CD8-positive, alpha-beta memory T cell (primary cell): Measurements from ENCODE around the gene MYB. TPM values are rescaled to one million over a fixed set of nuclear protein-coding genes. Genes with fewer than 3 reads are reported as not detected.

Experiments used
- CTCF ChIA-PET: fragments of 350-600 bp; sonication (Branson Sonifier 250); formaldehyde crosslinking; loops from one replicate; lab custom pipeline; 2021; ENCODE audit warnings: antibody characterized with exemption; lab: Charles Lee
- POLR2A ChIA-PET: fragments of 350-600 bp; sonication (Branson Sonifier 250); formaldehyde crosslinking; loops from one replicate; lab custom pipeline; 2021; ENCODE audit warnings: antibody characterized with exemption; lab: Charles Lee
- DNase-seq, 5 donors: peaks; one replicate each; pipeline versions ENCODE4 v3.0.0 to v3.0.0-alpha.2; 2020 to 2022; ENCODE audit warnings: mixed read lengths in 1 of 5
- H3K27ac ChIP-seq: one replicate; pipeline ENCODE4 v1.7.0; 2013; ENCODE audit warnings: low read depth, mild to moderate bottlenecking, low read length, moderate library complexity
- H3K27me3 ChIP-seq: 2 replicates; pipeline ENCODE4 v1.7.0; 2013; ENCODE audit warnings: low read length, mild to moderate bottlenecking; ENCODE audit not compliant: insufficient read depth, poor library complexity, severe bottlenecking
- H3K36me3 ChIP-seq: 2 replicates; pipeline ENCODE4 v1.7.0; 2013; ENCODE audit warnings: mild to moderate bottlenecking, low read length, moderate library complexity; ENCODE audit not compliant: insufficient read depth
- H3K4me1 ChIP-seq: 2 replicates; pipeline ENCODE4 v1.7.0; 2013; ENCODE audit warnings: mild to moderate bottlenecking, low read length, moderate library complexity; ENCODE audit not compliant: insufficient read depth
- H3K4me3 ChIP-seq: 2 replicates; pipeline ENCODE4 v1.7.0; 2013; ENCODE audit warnings: mild to moderate bottlenecking, low read length
- H3K9me3 ChIP-seq: 2 replicates; pipeline ENCODE4 v1.7.0; 2013; ENCODE audit warnings: mild to moderate bottlenecking, low read length
- H3K27ac Mint-ChIP-seq, 8 donors: one replicate each; pipeline ENCODE4 v1.8.0; 2020 to 2021; ENCODE audit warnings: mixed read lengths in 8 of 8, mild to moderate bottlenecking in 6 of 8, inconsistent platforms in 3 of 8, moderate library complexity in 3 of 8
- H3K27me3 Mint-ChIP-seq, 2 donors: one replicate each; pipeline ENCODE4 v1.8.0; 2020 to 2021; ENCODE audit warnings: mixed read lengths in 2 of 2, mild to moderate bottlenecking in 1 of 2, moderate library complexity in 1 of 2
- H3K36me3 Mint-ChIP-seq, 3 donors: one replicate each; pipeline ENCODE4 v1.8.0; 2020 to 2021; ENCODE audit warnings: mixed read lengths in 3 of 3, inconsistent platforms in 1 of 3, mild to moderate bottlenecking in 1 of 3
- H3K4me1 Mint-ChIP-seq, 3 donors: one replicate each; pipeline ENCODE4 v1.8.0; 2020 to 2021; ENCODE audit warnings: mixed read lengths in 3 of 3, inconsistent platforms in 1 of 3, mild to moderate bottlenecking in 1 of 3
- H3K4me3 Mint-ChIP-seq, 7 donors: one replicate each; pipeline ENCODE4 v1.8.0; 2020 to 2021; ENCODE audit warnings: mixed read lengths in 7 of 7, mild to moderate bottlenecking in 6 of 7, moderate library complexity in 4 of 7, inconsistent platforms in 2 of 7
- H3K9me3 Mint-ChIP-seq, 5 donors: one replicate each; pipeline ENCODE4 v1.8.0; 2020 to 2022; ENCODE audit warnings: mixed read lengths in 5 of 5, mild to moderate bottlenecking in 3 of 5, moderate library complexity in 2 of 5, inconsistent platforms in 1 of 5
- polyA plus RNA-seq: library from polyadenylated mRNA; unstranded; fragments of 300-500 nt; fragmentation: Illumina TruSeq; gene quantifications from one replicate; pipeline ENCODE4 v1.2.3, GENCODE V29; 2021
- total RNA-seq, 2 experiments: library from RNA; stranded (reverse); gene quantifications; one replicate each; pipeline ENCODE4 v1.2.3, GENCODE V29; 2021

Gene MYB
- total and polyA plus RNA-seq, 3 experiments from 2014 or later = 1.3 to 44.2 (median 42.3) TPM

GRCh38 chr6:135258970-135259369 lies 77.9 kb downstream of the MYB start:
- peak overlapping the region in 1 of 8 donors; percentile 49 for H3K27ac Mint-ChIP-seq
- no peak for DNase-seq
- CTCF ChIA-PET = interaction anchor here (0.6 to 1.3 kb wide), 2 partner anchors 10 to 35 kb away, joined by 3 to 4 read pairs; no protein-coding TSS in a partner anchor
- H3K36me3 Mint-ChIP-seq = no peaks in the 10 kb centered on the region
- no peaks in the 10 kb centered on the region for H3K36me3 ChIP-seq
- no peaks in the 10 kb centered on the region for H3K27me3 ChIP-seq
- no peak overlapping the region for H3K4me3 ChIP-seq
- H3K27ac ChIP-seq = no peak overlapping the region
- no peak overlapping the region for H3K4me3 Mint-ChIP-seq
- H3K4me1 Mint-ChIP-seq = no peaks in the 10 kb centered on the region
- H3K4me1 ChIP-seq = no peaks in the 10 kb centered on the region
- H3K9me3 ChIP-seq = no peaks in the 10 kb centered on the region
- no peaks in the 10 kb centered on the region for H3K9me3 Mint-ChIP-seq
- POLR2A ChIA-PET = no interaction called here
- H3K27me3 Mint-ChIP-seq = peaks cover 3 to 5% of the 10 kb centered on the region in 2 donors

- Mint-ChIP-seq H3K4me1 (no peaks in the 10 kb centered on the region), H3K9me3 (no peaks in the 10 kb centered on the region), H3K27me3 (peaks cover 3 to 5% of the 10 kb centered on the region in 2 donors), H3K36me3 (no peaks in the 10 kb centered on the region), H3K4me3 (no peak overlapping the region), H3K27ac (no peak overlapping the region)
- ChIA-PET CTCF (interaction anchor here (1.3 kb wide), 1 partner anchor 9 kb away, joined by 3 read pairs; no protein-coding TSS in a partner anchor), POLR2A (no interaction called here)
- no peak for DNase-seq
- Histone ChIP-seq H3K4me1 (no peaks in the 10 kb centered on the region), H3K4me3 (no peak overlapping the region), H3K36me3 (no peaks in the 10 kb centered on the region), H3K27me3 (no peaks in the 10 kb centered on the region), H3K9me3 (no peaks in the 10 kb centered on the region), H3K27ac (no peak overlapping the region)
Observed at GRCh38 chr6:135260612-135261011, 79.5 kb downstream of the MYB start.

GRCh38 chr6:135261872-135262725 lies 81.0 kb downstream of the MYB start:
- DNase-seq = no peak
- Histone ChIP-seq H3K4me1 (no peaks in the 10 kb centered on the region), H3K27ac (no peak overlapping the region), H3K36me3 (no peaks in the 10 kb centered on the region), H3K4me3 (no peak overlapping the region), H3K9me3 (no peaks in the 10 kb centered on the region), H3K27me3 (no peaks in the 10 kb centered on the region)
- CTCF ChIA-PET = no interaction called here
- Mint-ChIP-seq H3K27ac (no peak overlapping the region), H3K4me1 (no peaks in the 10 kb centered on the region), H3K9me3 (no peaks in the 10 kb centered on the region), H3K27me3 (peaks cover 3 to 5% of the 10 kb centered on the region in 2 donors), H3K36me3 (no peaks in the 10 kb centered on the region), H3K4me3 (no peak overlapping the region)
- POLR2A ChIA-PET = no interaction called here

GRCh38 chr6:135265278-135265677 lies 84.2 kb downstream of the MYB start:
- no peak overlapping the region for H3K27ac ChIP-seq
- DNase-seq = no peak
- Mint-ChIP-seq H3K9me3 (no peaks in the 10 kb centered on the region), H3K27me3 (no peaks in the 10 kb centered on the region), H3K27ac (no peak overlapping the region), H3K4me1 (no peaks in the 10 kb centered on the region), H3K4me3 (no peak overlapping the region), H3K36me3 (no peaks in the 10 kb centered on the region)
- ChIA-PET POLR2A (no interaction called here), CTCF (no interaction called here)
- no peaks in the 10 kb centered on the region for H3K27me3 ChIP-seq
- H3K9me3 ChIP-seq = no peaks in the 10 kb centered on the region
- no peak overlapping the region for H3K4me3 ChIP-seq
- H3K36me3 ChIP-seq = no peaks in the 10 kb centered on the region
- H3K4me1 ChIP-seq = no peaks in the 10 kb centered on the region

GRCh38 chr6:135266675-135267074 lies 85.6 kb downstream of the MYB start:
- Histone ChIP-seq H3K4me3 (no peak overlapping the region), H3K27ac (no peak overlapping the region), H3K27me3 (no peaks in the 10 kb centered on the region), H3K4me1 (no peaks in the 10 kb centered on the region), H3K36me3 (no peaks in the 10 kb centered on the region), H3K9me3 (no peaks in the 10 kb centered on the region)
- Mint-ChIP-seq H3K9me3 (no peaks in the 10 kb centered on the region), H3K4me3 (no peak overlapping the region), H3K4me1 (no peaks in the 10 kb centered on the region), H3K27me3 (no peaks in the 10 kb centered on the region), H3K36me3 (no peaks in the 10 kb centered on the region), H3K27ac (no peak overlapping the region)
- DNase-seq = no peak
- POLR2A ChIA-PET = no interaction called here
- CTCF ChIA-PET = no interaction called here

GRCh38 chr6:135267085-135267484 lies 86.0 kb downstream of the MYB start:
- ChIA-PET CTCF (no interaction called here), POLR2A (no interaction called here)
- no peak overlapping the region for H3K27ac ChIP-seq
- H3K9me3 ChIP-seq = no peaks in the 10 kb centered on the region
- Mint-ChIP-seq H3K4me3 (no peak overlapping the region), H3K27ac (no peak overlapping the region), H3K27me3 (no peaks in the 10 kb centered on the region), H3K36me3 (no peaks in the 10 kb centered on the region), H3K4me1 (no peaks in the 10 kb centered on the region), H3K9me3 (no peaks in the 10 kb centered on the region)
- H3K36me3 ChIP-seq = no peaks in the 10 kb centered on the region
- no peaks in the 10 kb centered on the region for H3K27me3 ChIP-seq
- no peak overlapping the region for H3K4me3 ChIP-seq
- no peak for DNase-seq
- no peaks in the 10 kb centered on the region for H3K4me1 ChIP-seq

- no peak overlapping the region for H3K4me3 ChIP-seq
- no peaks in the 10 kb centered on the region for H3K4me1 ChIP-seq
- POLR2A ChIA-PET = no interaction called here
- H3K27ac Mint-ChIP-seq = no peak overlapping the region
- H3K9me3 ChIP-seq = no peaks in the 10 kb centered on the region
- CTCF ChIA-PET = no interaction called here
- H3K27ac ChIP-seq = no peak overlapping the region
- H3K27me3 ChIP-seq = no peaks in the 10 kb centered on the region
- H3K4me3 Mint-ChIP-seq = no peak overlapping the region
- no peaks in the 10 kb centered on the region for H3K4me1 Mint-ChIP-seq
- no peak for DNase-seq
- no peaks in the 10 kb centered on the region for H3K36me3 ChIP-seq
- H3K36me3 Mint-ChIP-seq = no peaks in the 10 kb centered on the region
- no peaks in the 10 kb centered on the region for H3K9me3 Mint-ChIP-seq
- H3K27me3 Mint-ChIP-seq = no peaks in the 10 kb centered on the region
Observed at GRCh38 chr6:135268263-135268662, 87.2 kb downstream of the MYB start.

GRCh38 chr6:135268740-135269139 lies 87.6 kb downstream of the MYB start:
- peaks cover 2% of the 10 kb centered on the region in 2 donors for H3K27me3 Mint-ChIP-seq
- DNase-seq = no peak
- no peaks in the 10 kb centered on the region for H3K36me3 Mint-ChIP-seq
- no peak overlapping the region for H3K27ac Mint-ChIP-seq
- H3K4me1 ChIP-seq = no peaks in the 10 kb centered on the region
- no peaks in the 10 kb centered on the region for H3K9me3 Mint-ChIP-seq
- no peaks in the 10 kb centered on the region for H3K4me1 Mint-ChIP-seq
- H3K36me3 ChIP-seq = no peaks in the 10 kb centered on the region
- H3K9me3 ChIP-seq = no peaks in the 10 kb centered on the region
- no peak overlapping the region for H3K27ac ChIP-seq
- CTCF ChIA-PET = interaction anchor here (1.4 kb wide), 1 partner anchor 8 kb away, joined by 3 read pairs; no protein-coding TSS in a partner anchor
- no peak overlapping the region for H3K4me3 ChIP-seq
- POLR2A ChIA-PET = no interaction called here
- H3K4me3 Mint-ChIP-seq = no peak overlapping the region
- no peaks in the 10 kb centered on the region for H3K27me3 ChIP-seq
